SU-DHL-6 (cell line): ENCODE data around the gene ARID3C.

Source experiments
- H2AFZ ChIP-seq: fragments of 200-600 bp; sonication (generic); 2 replicates; pipeline ENCODE4 v1.6.1; 2014; ENCODE audit warnings: low read depth, mild to moderate bottlenecking, moderate library complexity, mixed read lengths, antibody characterized with exemption, low read length; ENCODE audit not compliant: severe bottlenecking
- H3F3A ChIP-seq: fragments of 200-600 bp; shearing (Covaris generic); 2 replicates; pipeline ENCODE4 v1.6.0; 2016; ENCODE audit warnings: antibody characterized with exemption, mild to moderate bottlenecking; ENCODE audit not compliant: insufficient read depth
- H3K27ac ChIP-seq: fragments of 200-600 bp; sonication (generic); 2 replicates; pipeline ENCODE4 v1.5.1; 2016; ENCODE audit warnings: low read depth, mild to moderate bottlenecking, low read length, moderate library complexity, mixed read lengths
- H3K27me3 ChIP-seq: fragments of 200-600 bp; sonication (generic), shearing (Covaris generic); 2 replicates; pipeline ENCODE4 v1.6.0; 2014; ENCODE audit warnings: mild to moderate bottlenecking, low read length
- H3K36me3 ChIP-seq: fragments of 200-600 bp; sonication (generic); 2 replicates; pipeline ENCODE4 v1.6.1; 2014; ENCODE audit warnings: mild to moderate bottlenecking, low read length, mixed read lengths
- H3K4me2 ChIP-seq: fragments of 300-600, 200-600 bp; shearing (Covaris generic), sonication (generic); 2 replicates; pipeline ENCODE4 v1.6.0; 2014; ENCODE audit warnings: low read length, low read depth, mild to moderate bottlenecking; ENCODE audit not compliant: poor library complexity, severe bottlenecking
- H3K4me3 ChIP-seq: fragments of 200-600 bp; sonication (generic); 2 replicates; pipeline ENCODE4 v1.5.1; 2014; ENCODE audit warnings: antibody characterized with exemption, low read length, mild to moderate bottlenecking, mixed read lengths; ENCODE audit not compliant: insufficient read depth, poor library complexity, severe bottlenecking
- H3K79me2 ChIP-seq: fragments of 200-600 bp; sonication (generic); 2 replicates; pipeline ENCODE4 v1.6.1; 2014; ENCODE audit warnings: mild to moderate bottlenecking, low read length, moderate library complexity; ENCODE audit not compliant: insufficient read depth
- H3K9ac ChIP-seq: fragments of 200-600 bp; sonication (generic); 2 replicates; pipeline ENCODE4 v1.7.0; 2014; ENCODE audit warnings: mild to moderate bottlenecking, low read length
- H3K9me2 ChIP-seq: fragments of 200-600 bp; sonication (generic); replicated peaks from 2 replicates; pipeline ENCODE4 v1.6.1; 2014; ENCODE audit warnings: low read length; ENCODE audit not compliant: insufficient read depth
- H3K9me3 ChIP-seq: fragments of 200-600 bp; sonication (generic); 2 replicates; pipeline ENCODE4 v1.6.1; 2014; ENCODE audit warnings: low read length, mixed read lengths; ENCODE audit not compliant: insufficient read depth
- H4K20me1 ChIP-seq: fragments of 200-600 bp; sonication (generic); 2 replicates; pipeline ENCODE4 v1.6.1; 2014; ENCODE audit warnings: low read depth, mild to moderate bottlenecking, antibody characterized with exemption, low read length, moderate library complexity, mixed read lengths
- CTCF ChIP-seq: fragments of 200-600 bp; sonication (generic); IDR thresholded peaks from one replicate; pipeline ENCODE4 v1.5.1; 2017; ENCODE audit warnings: antibody characterized with exemption, mild to moderate bottlenecking, low read length, moderate library complexity; ENCODE audit not compliant: insufficient read depth, poor library complexity, severe bottlenecking
- EZH2phosphoT487 ChIP-seq: fragments of 200-600 bp; sonication (generic), shearing (Covaris generic); conservative IDR thresholded peaks from 2 replicates; pipeline ENCODE4 v1.6.1; 2018; ENCODE audit warnings: mild to moderate bottlenecking, antibody characterized with exemption, low read length, moderate library complexity, mixed read lengths

The ARID3C gene

GRCh38 chr9:34607331-34607730, 21.5 kb downstream of the ARID3C start:
- TF ChIP-seq CTCF (no peak), EZH2phosphoT487 (no peak)
- Histone ChIP-seq H3K27ac (no peak overlapping the region), H3K4me3 (no peak overlapping the region), H3K36me3 (no peaks in the 10 kb centered on the region), H3K9me3 (no peaks in the 10 kb centered on the region), H3K27me3 (no peaks in the 10 kb centered on the region), H3K79me2 (no peaks in the 10 kb centered on the region), H3F3A (no peaks in the 10 kb centered on the region), H2AFZ (no peak overlapping the region), H3K4me2 (no peak overlapping the region), H4K20me1 (no peaks in the 10 kb centered on the region), H3K9me2 (no peaks in the 10 kb centered on the region), H3K9ac (no peak overlapping the region)

GRCh38 chr9:34606905-34607304, 22.0 kb downstream of the ARID3C start:
- Histone ChIP-seq H2AFZ (no peak overlapping the region), H3K9me2 (no peaks in the 10 kb centered on the region), H3F3A (no peaks in the 10 kb centered on the region), H3K4me3 (no peak overlapping the region), H3K79me2 (no peaks in the 10 kb centered on the region), H3K36me3 (no peaks in the 10 kb centered on the region), H3K9ac (no peak overlapping the region), H3K27me3 (no peaks in the 10 kb centered on the region), H3K27ac (no peak overlapping the region), H4K20me1 (no peaks in the 10 kb centered on the region), H3K9me3 (no peaks in the 10 kb centered on the region), H3K4me2 (no peak overlapping the region)
- TF ChIP-seq CTCF (no peak), EZH2phosphoT487 (no peak)

DNA sequence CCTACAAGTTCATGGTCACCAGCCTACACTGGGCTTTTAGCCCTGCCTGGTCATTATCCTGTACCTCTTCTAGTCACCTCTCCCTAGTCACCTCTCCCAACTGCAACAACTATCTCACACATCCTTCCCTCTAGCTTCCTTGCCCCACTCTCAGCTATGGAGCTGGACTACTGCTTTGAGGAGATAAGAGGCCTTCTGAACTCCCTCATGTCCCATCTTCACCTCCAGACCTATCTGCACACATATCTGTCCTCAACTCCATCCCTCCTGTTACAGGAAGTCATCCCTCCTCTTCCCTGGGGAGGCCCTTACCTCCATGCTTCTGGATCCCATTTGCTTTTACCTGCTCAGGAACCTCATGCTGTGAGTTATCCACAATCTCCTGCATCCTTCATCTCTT, 22.7 kb downstream of the ARID3C start:
- H3K4me2 ChIP-seq, result no peak overlapping the region
- no peaks in the 10 kb centered on the region for H3K36me3 ChIP-seq
- H3K4me3 ChIP-seq, result no peak overlapping the region
- no peaks in the 10 kb centered on the region for H3K9me2 ChIP-seq
- no peaks in the 10 kb centered on the region for H3K9me3 ChIP-seq
- no peaks in the 10 kb centered on the region for H3F3A ChIP-seq
- no peaks in the 10 kb centered on the region for H3K79me2 ChIP-seq
- H3K9ac ChIP-seq, result no peak overlapping the region
- H3K27me3 ChIP-seq, result no peaks in the 10 kb centered on the region
- H2AFZ ChIP-seq, result no peak overlapping the region
- no peaks in the 10 kb centered on the region for H4K20me1 ChIP-seq
- TF ChIP-seq CTCF, result no peak
- TF ChIP-seq EZH2phosphoT487, result no peak
- H3K27ac ChIP-seq, result no peak overlapping the region
